RWPE2 (cell line): Measurements from ENCODE around the gene ERN1.

ENCODE experiments used
- ATAC-seq: fragments of 200-7000 bp; cut with Tn5 transposase; 3 replicates; pipeline ENCODE4 v1.9.1; 2021; ENCODE audit warnings: low read depth
- DNase-seq: peaks from one replicate; pipeline ENCODE4 v3.0.0-alpha.2; 2020; ENCODE audit warnings: low spot score
- H3K27ac ChIP-seq: fragments of 450-650 bp; 2 replicates; pipeline ENCODE4 v1.5.1; 2017; ENCODE audit warnings: mild to moderate bottlenecking; ENCODE audit not compliant: poor library complexity, severe bottlenecking
- H3K27me3 ChIP-seq: fragments of 250-450 bp; sonication (Bioruptor Pico); 2 replicates; pipeline ENCODE4 v1.5.1; 2021; ENCODE audit warnings: mild to moderate bottlenecking, moderate library complexity; ENCODE audit not compliant: insufficient read depth, poor library complexity, severe bottlenecking
- H3K36me3 ChIP-seq: fragments of 250-450 bp; sonication (Bioruptor Pico); 2 replicates; pipeline ENCODE4 v1.5.1; 2020; ENCODE audit warnings: low read depth, mild to moderate bottlenecking, moderate library complexity
- H3K4me1 ChIP-seq: fragments of 250-450 bp; sonication (Bioruptor Pico); 2 replicates; pipeline ENCODE4 v1.5.1; 2021; ENCODE audit warnings: mild to moderate bottlenecking, moderate library complexity; ENCODE audit not compliant: insufficient read depth, poor library complexity, severe bottlenecking
- H3K4me3 ChIP-seq: fragments of 250-450 bp; sonication (Bioruptor Pico); 2 replicates; pipeline ENCODE4 v1.5.1; 2021; ENCODE audit warnings: mild to moderate bottlenecking, moderate library complexity; ENCODE audit not compliant: severe bottlenecking
- H3K9me3 ChIP-seq: fragments of 250-450 bp; sonication (Bioruptor Pico); 2 replicates; pipeline ENCODE4 v1.5.1; 2021; ENCODE audit warnings: mild to moderate bottlenecking, moderate library complexity; ENCODE audit not compliant: severe bottlenecking
- TF ChIP-seq, protein P1 (sequence below): fragments of 450-650 bp; IDR thresholded peaks from one replicate; pipeline ENCODE4 v1.5.1; 2017; ENCODE audit warnings: mild to moderate bottlenecking, moderate library complexity; ENCODE audit not compliant: poor library complexity, severe bottlenecking

Gene ERN1

DNA sequence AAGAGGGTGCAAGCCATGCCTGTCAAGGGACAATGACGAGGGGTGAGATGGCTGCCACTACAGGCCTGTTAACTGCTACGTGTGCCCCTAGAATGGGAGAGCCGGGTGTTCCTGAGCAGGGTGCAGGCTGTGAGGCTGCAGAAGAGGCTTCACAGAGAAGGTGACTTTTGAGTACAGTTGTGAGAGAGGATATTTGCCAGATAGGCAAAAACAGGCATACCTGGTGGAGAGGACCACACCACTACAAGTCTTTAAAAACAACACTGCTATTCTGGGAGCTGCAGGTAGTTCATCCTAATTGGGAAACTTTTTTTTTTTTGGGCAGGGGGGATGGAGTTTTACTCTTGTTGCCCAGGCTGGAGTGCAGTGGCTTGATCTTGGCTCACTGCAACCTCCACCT, 58.8 kb downstream of the ERN1 start:
- ATAC-seq (no peak), DNase-seq (no peak)
- peaks cover 20% of the 10 kb centered on the region for H3K4me1 ChIP-seq
- no peak overlapping the region for H3K4me3 ChIP-seq
- TF ChIP-seq, protein P1, sequence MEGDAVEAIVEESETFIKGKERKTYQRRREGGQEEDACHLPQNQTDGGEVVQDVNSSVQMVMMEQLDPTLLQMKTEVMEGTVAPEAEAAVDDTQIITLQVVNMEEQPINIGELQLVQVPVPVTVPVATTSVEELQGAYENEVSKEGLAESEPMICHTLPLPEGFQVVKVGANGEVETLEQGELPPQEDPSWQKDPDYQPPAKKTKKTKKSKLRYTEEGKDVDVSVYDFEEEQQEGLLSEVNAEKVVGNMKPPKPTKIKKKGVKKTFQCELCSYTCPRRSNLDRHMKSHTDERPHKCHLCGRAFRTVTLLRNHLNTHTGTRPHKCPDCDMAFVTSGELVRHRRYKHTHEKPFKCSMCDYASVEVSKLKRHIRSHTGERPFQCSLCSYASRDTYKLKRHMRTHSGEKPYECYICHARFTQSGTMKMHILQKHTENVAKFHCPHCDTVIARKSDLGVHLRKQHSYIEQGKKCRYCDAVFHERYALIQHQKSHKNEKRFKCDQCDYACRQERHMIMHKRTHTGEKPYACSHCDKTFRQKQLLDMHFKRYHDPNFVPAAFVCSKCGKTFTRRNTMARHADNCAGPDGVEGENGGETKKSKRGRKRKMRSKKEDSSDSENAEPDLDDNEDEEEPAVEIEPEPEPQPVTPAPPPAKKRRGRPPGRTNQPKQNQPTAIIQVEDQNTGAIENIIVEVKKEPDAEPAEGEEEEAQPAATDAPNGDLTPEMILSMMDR, result no peak
- peaks cover 22% of the 10 kb centered on the region for H3K36me3 ChIP-seq
- H3K27ac ChIP-seq, result no peak overlapping the region
- H3K9me3 ChIP-seq, result peaks cover 1% of the 10 kb centered on the region
- H3K27me3 ChIP-seq, result no peaks in the 10 kb centered on the region

DNA sequence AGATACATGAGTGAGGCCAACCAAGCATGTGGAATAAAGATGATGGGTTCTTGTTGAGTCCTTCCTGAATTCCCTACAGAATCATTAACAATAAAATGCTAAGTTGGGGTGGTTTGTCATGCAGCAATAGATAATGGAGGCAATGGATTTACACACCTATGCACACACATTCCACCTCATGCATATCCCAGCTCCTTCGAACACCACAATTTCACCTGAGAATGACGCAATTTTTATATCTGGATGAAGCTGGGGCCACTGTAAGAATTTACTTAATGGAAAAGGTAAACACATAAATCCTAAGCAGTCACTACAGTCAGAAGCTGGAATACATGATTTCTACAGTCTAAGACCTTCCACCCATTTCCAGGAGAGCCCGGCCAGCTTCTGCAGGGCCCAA, 59.7 kb downstream of the ERN1 start:
- no peak overlapping the region for H3K27ac ChIP-seq
- ATAC-seq, result no peak

DNA sequence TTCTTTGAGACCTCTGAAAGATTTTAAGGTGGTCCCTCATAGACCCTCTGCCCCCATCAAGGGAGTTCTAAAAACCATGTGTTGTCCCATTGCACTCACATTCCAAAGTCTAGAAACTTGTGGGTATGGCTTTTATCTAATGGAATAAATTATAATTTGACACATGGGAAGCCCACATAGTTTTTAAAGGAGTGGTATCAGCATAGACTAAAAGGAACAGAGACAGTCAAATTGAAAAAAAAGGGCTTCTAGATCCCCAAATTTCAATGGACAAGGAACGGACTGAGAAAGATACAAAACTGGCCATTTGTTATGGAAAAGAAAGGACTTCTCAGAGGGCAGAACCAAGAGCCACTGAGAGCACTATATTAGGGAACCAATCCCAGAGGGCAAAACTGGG, 60.8 kb downstream of the ERN1 start:
- TF ChIP-seq, protein P1, result no peak
- ATAC-seq (no peak), DNase-seq (no peak)
- Histone ChIP-seq H3K4me1 (peaks cover 2% of the 10 kb centered on the region), H3K36me3 (peaks cover 22% of the 10 kb centered on the region), H3K9me3 (peaks cover 1% of the 10 kb centered on the region), H3K4me3 (no peak overlapping the region), H3K27me3 (no peaks in the 10 kb centered on the region), H3K27ac (no peak overlapping the region)

More for the DNA sequence above, 59.7 kb downstream of the ERN1 start:
- no peak for DNase-seq
- Histone ChIP-seq H3K9me3 (peaks cover 1% of the 10 kb centered on the region), H3K4me3 (no peak overlapping the region), H3K36me3 (peaks cover 22% of the 10 kb centered on the region), H3K4me1 (peaks cover 13% of the 10 kb centered on the region), H3K27me3 (no peaks in the 10 kb centered on the region)
- TF ChIP-seq, protein P1, result no peak

DNA sequence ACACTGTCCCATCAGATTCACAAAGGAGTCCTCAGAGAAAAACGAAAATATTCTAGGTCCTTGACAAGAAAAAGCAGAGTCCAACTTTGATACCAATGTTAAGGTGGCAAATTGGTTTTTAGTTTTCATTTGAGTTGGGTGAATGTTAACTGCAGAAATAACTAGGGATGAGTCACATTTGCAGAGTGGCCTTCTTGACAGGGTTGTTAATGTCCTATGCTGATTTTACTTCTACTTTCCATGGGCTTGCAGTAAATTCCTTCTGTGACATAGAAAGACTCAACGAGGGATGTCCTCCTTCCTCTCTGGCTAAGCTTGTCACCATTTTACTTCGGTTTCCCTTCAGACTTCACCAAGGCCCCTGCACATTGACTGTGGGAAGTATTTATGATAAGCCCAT, 62.3 kb downstream of the ERN1 start:
- DNase-seq, result no peak
- Histone ChIP-seq H3K4me1 (no peaks in the 10 kb centered on the region), H3K9me3 (peaks cover 1% of the 10 kb centered on the region), H3K27me3 (no peaks in the 10 kb centered on the region), H3K27ac (no peak overlapping the region), H3K4me3 (no peak overlapping the region), H3K36me3 (peaks cover 22% of the 10 kb centered on the region)
- ATAC-seq, result no peak
- TF ChIP-seq, protein P1, result no peak

DNA sequence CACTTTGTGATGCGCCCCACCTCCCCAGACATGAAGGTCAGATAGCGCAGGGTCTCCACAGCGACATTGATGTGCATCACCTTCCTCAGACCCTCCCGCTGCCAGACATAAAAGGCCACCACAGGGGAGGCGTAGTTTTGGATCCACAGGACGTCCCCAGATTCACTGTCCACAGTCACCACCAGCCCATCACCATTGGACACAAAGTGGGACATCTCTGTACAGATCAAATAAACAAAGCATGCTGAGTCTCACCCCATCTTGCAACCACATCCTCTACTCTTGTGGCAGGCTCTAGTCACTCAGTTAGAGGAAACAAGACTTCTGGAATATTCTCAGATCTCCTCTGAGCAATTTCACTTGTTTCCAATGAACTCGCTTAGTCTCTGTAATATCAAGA, 63.2 kb downstream of the ERN1 start:
- ATAC-seq, result no peak

More for the DNA sequence above, 63.2 kb downstream of the ERN1 start:
- Histone ChIP-seq H3K27ac (no peak overlapping the region), H3K27me3 (no peaks in the 10 kb centered on the region), H3K4me1 (no peaks in the 10 kb centered on the region), H3K36me3 (peaks cover 22% of the 10 kb centered on the region), H3K4me3 (no peak overlapping the region), H3K9me3 (peaks cover 1% of the 10 kb centered on the region)
- DNase-seq, result no peak
- TF ChIP-seq, protein P1, result no peak
